Measurements from ENCODE around the gene RPTOR. TPM values are rescaled to one million over a fixed set of nuclear protein-coding genes. Genes with fewer than 3 reads are reported as not detected.

The RPTOR gene
- total RNA-seq, 4 donors from 2014 or later: 18.7 to 35.4 (median 21.0) TPM

DNA sequence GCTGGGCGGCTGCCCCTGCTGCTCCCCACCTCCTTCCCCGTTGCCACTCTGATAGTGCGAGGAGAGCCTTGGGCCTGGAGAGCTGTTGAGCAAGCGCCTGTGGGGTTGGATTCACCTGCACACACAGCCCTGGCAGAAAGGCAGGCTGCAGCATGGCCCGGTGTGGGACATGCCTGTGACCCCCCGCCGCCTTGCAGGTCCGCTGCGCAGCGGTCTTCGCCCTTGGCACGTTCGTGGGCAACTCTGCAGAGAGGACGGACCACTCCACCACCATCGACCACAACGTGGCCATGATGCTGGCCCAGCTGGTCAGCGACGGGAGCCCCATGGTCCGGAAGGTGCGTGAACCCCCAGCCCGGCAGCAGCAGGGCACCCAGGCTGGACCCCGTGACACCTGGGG is 340.2 kb downstream of the RPTOR start:
- TF ChIP-seq, protein P1, sequence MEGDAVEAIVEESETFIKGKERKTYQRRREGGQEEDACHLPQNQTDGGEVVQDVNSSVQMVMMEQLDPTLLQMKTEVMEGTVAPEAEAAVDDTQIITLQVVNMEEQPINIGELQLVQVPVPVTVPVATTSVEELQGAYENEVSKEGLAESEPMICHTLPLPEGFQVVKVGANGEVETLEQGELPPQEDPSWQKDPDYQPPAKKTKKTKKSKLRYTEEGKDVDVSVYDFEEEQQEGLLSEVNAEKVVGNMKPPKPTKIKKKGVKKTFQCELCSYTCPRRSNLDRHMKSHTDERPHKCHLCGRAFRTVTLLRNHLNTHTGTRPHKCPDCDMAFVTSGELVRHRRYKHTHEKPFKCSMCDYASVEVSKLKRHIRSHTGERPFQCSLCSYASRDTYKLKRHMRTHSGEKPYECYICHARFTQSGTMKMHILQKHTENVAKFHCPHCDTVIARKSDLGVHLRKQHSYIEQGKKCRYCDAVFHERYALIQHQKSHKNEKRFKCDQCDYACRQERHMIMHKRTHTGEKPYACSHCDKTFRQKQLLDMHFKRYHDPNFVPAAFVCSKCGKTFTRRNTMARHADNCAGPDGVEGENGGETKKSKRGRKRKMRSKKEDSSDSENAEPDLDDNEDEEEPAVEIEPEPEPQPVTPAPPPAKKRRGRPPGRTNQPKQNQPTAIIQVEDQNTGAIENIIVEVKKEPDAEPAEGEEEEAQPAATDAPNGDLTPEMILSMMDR (IDR thresholded peaks at IDR 0.05; ENCODE audit: low read depth): no peak

DNA sequence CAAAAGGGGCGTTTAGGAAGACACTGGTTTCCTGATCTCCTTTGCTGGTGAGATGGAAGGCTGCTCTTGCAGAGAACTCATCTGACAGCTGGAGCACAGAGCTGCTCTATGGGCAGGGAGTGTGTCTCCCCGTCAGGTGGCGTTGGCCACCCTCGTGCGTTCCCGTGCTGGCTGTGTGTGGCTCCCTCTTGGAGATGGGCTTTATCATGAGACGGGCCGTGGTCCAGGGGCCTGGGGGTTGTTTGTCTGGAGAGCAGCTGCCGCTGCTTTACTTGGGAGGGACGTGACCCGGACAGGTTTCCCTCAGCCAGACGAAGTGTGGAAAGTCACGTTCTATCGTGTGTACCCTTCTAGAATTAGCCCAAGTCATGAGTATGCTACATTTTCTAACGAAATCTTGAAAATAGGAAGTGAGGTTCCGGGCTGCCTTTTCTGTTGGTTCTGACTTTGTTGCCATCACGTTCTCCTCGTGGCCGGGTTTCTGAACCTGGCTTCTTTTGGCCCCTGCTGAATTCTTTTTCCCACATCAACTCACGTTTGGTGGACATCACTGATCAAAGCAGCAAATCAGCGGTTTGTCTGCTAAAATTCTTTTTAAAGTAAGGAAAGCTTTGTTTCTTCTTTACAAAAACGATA is 341.4 kb downstream of the RPTOR start:
- TF ChIP-seq, protein P1 (IDR thresholded peaks at IDR 0.05; ENCODE audit: low read depth): no peak

DNA sequence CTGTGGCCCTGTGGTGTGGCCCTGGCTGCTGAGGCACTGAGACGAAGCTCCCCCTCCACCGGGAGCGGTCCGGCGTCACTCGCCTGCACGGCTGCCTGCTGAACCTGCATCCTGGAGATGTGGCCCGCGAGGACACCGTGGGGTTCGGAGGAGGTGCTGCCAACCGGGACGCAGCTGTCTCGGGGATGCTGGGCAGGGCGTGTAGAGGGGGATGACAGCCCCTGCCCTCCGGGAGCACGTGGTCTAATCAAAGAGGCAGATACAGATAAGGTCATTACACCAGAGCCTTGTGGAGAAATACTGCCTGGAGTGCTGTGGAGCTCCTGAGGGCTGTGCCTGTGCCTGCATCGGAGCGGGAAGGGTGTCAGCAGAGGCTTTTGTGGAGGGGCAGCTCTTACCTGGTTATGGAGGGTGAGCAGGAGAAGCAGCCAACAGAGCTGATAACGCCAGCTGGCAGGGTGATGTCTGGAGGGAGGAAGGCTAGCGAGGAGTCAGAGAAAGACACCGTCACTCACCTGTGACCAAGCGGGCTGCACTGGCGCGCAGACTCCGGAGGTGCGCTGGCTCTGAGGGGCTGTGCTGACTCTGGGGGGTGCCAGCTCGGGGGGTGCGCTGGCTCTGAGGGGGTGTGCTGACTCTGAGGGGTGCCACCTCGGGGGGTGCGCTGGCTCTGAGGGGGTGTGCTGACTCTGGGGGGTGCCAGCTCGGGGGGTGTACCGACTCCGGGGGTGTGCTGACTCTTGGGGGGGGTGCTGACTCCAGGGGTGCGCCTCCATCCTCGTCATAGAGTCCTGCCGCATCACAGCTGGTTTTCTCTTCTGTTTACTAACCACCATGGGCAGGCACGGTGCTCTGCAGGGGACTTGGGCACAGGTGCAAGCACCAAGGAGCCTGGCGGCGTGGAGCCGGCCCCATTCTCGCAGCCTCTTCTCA is 342.3 kb downstream of the RPTOR start:
- TF ChIP-seq, protein P1 (IDR thresholded peaks at IDR 0.05; ENCODE audit: low read depth): no peak

DNA sequence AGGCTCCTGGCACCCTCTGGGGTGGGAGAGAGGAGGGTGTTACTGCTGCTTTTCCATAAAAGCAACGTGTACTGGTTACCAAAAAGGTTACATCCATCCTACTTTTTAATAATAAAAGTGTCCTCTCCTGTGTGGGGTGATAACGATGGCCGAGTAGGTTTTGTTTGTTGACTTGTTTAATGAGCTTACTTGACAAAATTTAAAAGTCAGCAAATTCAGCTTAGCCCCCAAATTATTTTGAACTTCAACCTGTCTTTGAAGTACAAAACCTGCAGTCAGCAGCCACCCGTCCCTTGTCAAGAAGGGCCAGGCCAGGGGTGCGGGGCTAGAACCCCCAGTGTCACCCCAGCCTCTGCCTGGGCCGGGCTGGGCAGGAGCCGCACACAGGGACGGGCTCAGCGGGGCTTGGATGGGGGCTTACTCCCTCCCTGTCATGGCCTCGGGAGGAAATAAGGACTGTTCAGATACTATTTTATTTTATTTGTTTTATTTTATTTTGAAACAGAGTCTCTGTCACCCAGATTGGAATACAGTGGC is 343.1 kb downstream of the RPTOR start:
- TF ChIP-seq, protein P1 (IDR thresholded peaks at IDR 0.05; ENCODE audit: low read depth): no peak

DNA sequence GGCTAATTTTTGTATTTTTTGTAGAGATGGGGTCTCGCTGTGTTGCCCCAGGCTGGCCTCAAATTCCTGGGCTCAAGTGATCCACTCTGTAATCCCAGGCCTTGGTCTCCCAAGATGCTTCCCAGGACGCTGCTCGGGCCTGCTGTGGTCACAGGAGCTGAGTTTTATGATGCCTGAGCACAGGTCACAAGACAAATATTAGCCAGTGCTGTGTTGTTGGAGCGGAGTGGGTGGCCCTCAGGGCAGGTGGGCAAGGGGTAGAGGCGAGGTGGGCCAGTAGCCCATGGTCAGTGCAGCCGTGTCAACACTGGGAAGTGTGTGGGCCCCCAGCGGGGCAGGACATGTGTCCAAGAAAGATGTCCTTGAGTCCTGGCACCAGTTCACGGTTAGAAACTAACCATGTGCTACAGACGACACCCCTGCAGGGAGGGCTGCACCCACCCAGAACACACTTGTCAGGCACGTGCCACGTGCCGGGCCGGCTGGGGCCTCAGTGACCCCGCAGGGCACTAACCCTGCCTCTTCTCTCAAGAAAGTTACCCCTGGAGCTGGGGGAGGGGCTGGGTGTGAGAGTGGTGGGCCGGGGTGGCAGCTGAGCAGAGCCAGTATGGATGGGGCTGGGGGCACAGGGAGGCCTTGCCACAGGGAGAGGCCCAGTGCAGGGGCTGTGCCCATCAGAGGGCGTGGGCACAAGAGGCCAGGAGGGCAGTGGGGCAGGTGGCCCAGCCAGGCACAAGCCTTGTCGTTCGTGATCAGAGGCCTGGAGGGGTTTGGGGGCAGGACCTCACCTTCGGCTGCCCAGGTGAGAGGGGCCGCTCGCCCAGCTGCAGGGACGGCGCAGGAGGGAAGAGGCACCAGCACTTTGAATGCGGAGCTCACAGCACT is 343.9 kb downstream of the RPTOR start:
- TF ChIP-seq, protein P1 (IDR thresholded peaks at IDR 0.05; ENCODE audit: low read depth): no peak

DNA sequence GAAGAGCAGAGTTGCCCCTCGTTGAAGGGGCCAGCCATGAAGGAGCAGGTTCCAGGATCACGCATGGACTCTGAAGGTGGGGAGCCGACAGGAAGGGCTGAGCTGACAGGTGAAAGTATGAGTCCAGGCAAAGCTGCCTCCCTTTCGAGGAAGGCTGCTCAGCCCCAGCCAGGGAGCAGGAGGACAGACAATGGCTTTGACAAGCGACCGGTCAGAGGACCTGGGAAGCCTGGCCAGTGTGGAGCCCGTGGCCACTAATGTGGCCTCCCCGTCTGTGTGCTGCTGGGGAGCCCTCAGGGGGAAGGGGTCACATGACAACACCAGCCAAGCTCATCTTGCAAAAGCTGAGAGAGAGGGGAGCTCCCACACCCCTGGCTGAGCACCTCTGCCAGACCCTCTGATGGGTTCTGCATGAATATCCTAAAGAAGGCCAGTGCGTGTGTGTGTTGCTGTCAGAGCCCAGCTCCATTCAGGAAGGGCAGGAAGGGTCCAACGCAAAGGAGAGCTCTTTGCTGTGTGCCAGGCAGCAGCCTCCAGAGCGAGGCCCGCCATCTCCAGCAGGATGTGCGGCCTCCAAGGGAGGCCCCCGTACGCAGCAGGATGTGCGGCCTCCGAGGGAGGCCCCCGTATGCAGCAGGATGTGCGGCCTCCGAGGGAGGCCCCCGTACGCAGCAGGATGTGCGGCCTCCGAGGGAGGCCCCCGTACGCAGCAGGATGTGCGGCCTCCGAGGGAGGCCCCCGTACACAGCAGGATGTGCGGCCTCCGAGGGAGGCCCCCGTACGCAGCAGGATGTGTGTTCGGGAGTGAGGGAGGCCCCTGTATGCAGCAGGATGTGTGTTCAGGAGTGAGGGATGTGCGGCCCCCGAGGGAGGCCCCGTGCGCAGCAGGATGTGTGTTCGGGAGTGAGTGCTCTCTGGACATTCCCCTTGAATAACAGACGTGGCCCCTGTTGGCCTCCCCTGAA is 344.9 kb downstream of the RPTOR start:
- TF ChIP-seq, protein P1 (IDR thresholded peaks at IDR 0.05; ENCODE audit: low read depth): no peak
